ENCODE measurements around the gene GDE1.

The GDE1 gene

DNA sequence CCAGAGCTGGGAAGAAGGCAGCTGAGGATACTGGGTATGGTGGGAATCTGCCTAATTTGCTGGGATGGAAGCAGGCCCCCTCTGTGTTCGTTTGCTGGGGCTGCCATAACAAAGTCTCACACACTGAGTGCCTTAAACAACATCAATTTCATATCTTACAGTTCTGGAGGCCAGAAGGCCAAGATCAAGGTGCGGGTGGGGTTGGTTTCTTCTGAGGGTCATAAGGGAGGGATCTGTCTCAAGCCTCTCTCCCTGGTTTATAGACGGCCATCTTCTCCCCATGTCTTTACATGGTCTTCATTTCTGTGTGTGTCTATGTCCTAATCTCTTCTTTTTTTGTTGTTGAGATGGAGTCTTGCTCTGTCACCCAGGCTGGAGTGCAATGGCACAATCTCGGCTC lies 35.8 kb downstream of the GDE1 start:
- no peak for DNase-seq

GRCh38 chr16:19485611-19486010 lies 36.3 kb downstream of the GDE1 start:
- DNase-seq: no peak

- DNase-seq: no peak
Observed at GRCh38 chr16:19484096-19484495, 37.8 kb downstream of the GDE1 start.

- DNase-seq: no peak
Observed at GRCh38 chr16:19482291-19482690, 39.6 kb downstream of the GDE1 start.

- no peak for DNase-seq
Observed at GRCh38 chr16:19481769-19482168, 40.1 kb downstream of the GDE1 start.

DNA sequence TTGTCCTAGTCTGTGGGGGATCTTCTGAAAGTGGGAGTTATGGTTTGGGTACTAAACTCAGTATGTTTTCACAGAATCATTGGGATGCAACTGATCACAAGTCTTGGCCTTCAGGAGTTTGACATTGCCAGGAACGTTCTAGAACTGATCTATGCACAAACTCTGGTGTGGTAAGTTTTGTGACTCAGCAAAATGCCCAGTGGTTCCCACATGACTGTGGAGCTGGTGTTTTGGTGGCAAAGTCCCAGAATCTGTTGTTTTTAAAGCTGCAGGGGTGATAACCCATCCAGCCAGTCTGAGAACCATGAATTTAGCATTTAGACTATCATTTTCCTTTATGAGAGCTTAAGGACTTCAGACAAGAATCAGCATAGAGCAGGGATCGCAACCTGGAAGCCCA lies 40.6 kb downstream of the GDE1 start:
- DNase-seq: no peak

GRCh38 chr16:19479302-19479721 lies 42.6 kb downstream of the GDE1 start:
- DNase-seq: no peak

DNA sequence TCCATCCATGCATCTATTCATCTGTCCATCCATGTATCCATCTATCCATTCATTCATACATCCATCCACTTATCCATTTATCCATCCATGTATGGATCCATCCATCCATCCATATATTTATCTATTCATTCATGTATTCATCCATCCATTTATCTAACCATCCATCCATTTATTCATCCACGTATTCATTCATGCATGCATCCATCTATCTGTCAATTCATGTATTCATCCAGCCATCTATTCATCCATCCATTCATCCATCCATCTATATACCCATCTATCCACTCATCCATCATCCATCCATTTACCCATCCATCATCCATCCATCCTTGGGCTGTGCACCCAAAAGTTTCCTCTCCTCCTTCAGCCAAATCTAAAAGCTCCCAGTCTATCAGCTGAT lies 43.4 kb downstream of the GDE1 start:
- DNase-seq: no peak

DNA sequence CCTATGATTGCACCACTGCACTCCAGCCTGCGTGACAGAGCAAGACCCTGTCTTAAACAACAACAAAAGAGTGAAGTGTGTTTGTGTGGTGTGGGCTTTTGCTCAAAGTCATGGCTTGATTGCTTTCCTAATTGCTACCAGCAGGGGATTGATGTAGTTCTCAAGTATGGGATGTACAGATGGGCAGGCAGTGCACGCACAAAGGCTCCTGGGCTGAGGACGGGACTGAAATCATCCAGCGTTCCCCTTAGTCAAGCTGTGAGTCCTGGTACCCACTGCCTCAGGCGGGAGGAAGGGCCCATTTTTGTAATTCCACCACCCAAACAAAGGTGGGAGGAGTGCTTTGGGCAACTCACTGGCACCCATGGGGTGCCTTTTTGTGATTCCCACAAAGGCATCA lies 47.3 kb downstream of the GDE1 start:
- no peak for DNase-seq

DNA sequence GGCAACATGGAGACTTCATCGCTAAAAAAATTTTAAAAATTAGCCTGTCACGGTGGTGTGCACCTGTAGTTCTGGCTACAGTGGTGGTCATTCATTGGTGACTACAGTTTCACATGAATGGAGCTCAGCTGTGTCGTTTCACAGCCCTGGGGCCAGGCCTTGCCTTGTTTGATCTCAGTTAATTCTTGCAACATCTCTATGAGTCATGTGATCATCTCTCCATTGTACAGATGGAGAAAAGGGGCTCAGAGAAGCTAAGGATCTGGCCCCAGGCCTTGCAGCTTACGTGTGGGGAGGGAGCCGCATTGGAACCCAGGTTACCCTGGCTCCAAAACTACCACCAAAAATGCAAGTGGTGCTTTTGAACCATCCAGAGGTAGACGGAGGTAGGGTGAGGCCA lies 49.4 kb downstream of the GDE1 start:
- no peak for DNase-seq

- no peak for DNase-seq
Observed at GRCh38 chr16:19468300-19468699, 53.6 kb downstream of the GDE1 start.

- DNase-seq: no peak
Observed at GRCh38 chr16:19463468-19464315, 58.2 kb downstream of the GDE1 start.

- DNase-seq: no peak
Observed at GRCh38 chr16:19460397-19460796, 61.5 kb downstream of the GDE1 start.

DNA sequence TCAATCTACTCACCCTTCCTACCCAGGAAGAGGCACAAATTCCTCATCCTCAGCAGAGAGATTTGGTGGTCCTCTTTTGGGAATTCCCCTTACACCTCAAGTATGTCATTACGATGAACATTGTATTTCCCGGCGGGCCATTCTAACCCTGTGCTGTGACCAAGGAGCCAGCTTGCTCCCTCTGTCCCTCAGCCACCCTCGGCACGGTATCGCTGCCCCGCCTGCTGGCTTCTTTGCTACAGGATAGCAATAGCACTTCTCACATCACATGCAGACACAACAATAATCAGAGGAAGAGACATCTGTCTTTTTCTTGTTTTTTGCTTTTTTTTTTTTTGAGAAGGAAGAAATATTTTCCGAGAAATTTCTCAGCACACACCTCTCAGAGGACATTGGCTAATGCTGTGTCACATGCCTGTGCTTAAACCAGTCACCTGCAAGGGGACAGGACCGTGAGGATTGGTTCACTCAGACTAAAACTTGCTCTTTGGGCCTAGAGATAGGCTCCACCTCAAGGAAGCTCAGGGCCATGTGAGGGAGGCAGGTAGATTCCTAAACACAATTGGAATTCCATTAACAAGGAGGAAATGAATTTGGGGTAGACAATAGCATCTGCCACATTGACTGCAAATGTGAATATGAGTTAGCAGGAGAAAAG lies 63.0 kb downstream of the GDE1 start:
- no peak for DNase-seq

Measured in C1 segment of cervical spinal cord (tissue), 14 donors.